ENCODE data around the gene RABGAP1L. TPM values are rescaled to one million over a fixed set of nuclear protein-coding genes. Genes with fewer than 3 reads are reported as not detected.
"Not testable (repeated sequence)": the region's sequence is repeated elsewhere in the genome, so short reads cannot be mapped to it uniquely, and the experiment has no call there.

RABGAP1L gene
- total RNA-seq, 1 donor from 2014 or later: 30.3 TPM

DNA sequence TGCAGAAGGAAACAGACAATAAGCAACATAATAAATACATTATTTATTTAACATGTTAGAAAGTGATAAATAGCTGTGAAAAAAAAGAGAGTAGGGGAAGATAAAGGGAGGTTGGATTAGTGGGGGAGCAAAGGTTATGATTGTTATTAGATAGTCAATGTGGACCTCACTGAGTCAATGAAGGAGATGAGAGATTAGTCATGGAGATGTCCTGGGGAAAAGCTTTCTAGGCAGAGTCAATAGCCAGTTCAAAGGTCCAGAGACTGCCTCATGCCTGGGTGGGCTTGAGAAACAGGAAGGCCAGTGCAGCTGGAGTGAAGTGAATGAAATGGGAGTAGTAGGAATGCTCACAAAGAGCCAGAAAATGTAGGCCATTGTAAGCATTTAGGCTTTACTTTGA is 653.3 kb downstream of the RABGAP1L start:
- H3K9me3 ChIP-seq (ENCODE audit: control insufficient read depth in 3 of 3, low read length in 3 of 3): no peaks in the 10 kb centered on the region
- no peaks in the 10 kb centered on the region for H3K27me3 ChIP-seq (ENCODE audit: control insufficient read depth in 3 of 3, insufficient read depth in 3 of 3, low read length in 3 of 3)
- H3K27ac ChIP-seq (ENCODE audit: low read depth, low read length): no peak overlapping the region
- no peaks in the 10 kb centered on the region for H3K36me3 ChIP-seq (ENCODE audit: control insufficient read depth in 3 of 3, insufficient read depth in 3 of 3, low read length in 3 of 3)
- no peak overlapping the region for H3K9ac ChIP-seq (ENCODE audit: low read depth in 1 of 3, low read length in 3 of 3)
- no peak overlapping the region for H3K4me3 ChIP-seq (ENCODE audit: low read length in 3 of 3)
- H3K4me1 ChIP-seq (ENCODE audit: control insufficient read depth in 3 of 3, insufficient read depth in 3 of 3, low read length in 3 of 3): no peaks in the 10 kb centered on the region

DNA sequence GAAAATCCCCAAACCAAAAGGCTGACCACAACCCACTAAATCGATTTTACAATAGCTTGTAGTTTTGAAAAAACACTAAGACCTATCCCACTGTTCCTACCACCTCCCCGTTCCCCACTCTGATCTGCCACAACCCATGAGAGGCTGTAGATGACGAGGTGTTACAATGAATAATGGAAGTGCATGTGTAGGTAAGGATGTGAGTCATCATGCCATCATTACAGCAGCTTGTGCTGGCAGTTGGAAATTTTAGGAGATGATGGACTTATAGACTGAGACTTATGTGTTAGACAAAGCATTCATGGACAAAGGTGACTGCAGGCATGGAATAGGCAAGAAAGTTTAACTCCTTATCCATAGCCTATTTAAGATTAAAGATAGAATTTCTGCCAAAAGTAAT is 655.7 kb downstream of the RABGAP1L start:
- Histone ChIP-seq H3K27me3 (ENCODE audit: control insufficient read depth in 3 of 3, insufficient read depth in 3 of 3, low read length in 3 of 3) (no peaks in the 10 kb centered on the region), H3K4me1 (ENCODE audit: control insufficient read depth in 3 of 3, insufficient read depth in 3 of 3, low read length in 3 of 3) (no peaks in the 10 kb centered on the region), H3K36me3 (ENCODE audit: control insufficient read depth in 3 of 3, insufficient read depth in 3 of 3, low read length in 3 of 3) (no peaks in the 10 kb centered on the region), H3K27ac (ENCODE audit: low read depth, low read length) (no peak overlapping the region), H3K9me3 (ENCODE audit: control insufficient read depth in 3 of 3, low read length in 3 of 3) (no peaks in the 10 kb centered on the region), H3K4me3 (ENCODE audit: low read length in 3 of 3) (no peak overlapping the region), H3K9ac (ENCODE audit: low read depth in 1 of 3, low read length in 3 of 3) (no peak overlapping the region)

DNA sequence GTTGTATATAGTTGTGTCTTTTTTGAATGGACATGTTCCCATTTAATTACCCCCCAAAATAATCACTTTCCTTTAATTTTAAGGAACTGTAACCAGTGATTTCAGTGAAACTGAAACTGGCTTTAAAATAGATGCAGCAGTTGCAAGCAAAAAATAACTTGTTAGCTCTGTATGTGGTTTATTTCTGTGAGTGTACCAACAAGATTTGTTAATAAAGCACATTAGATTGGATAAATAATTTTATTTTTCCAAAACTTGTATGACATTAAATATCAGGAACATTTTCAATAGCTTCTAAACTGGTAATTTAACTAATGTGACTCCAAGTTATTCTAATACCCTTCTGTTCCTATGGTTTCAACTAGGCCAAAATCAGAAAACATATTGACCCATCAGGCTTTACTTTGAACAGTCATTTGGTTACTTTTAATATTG is 656.2 kb downstream of the RABGAP1L start:
- H3K4me3 ChIP-seq (ENCODE audit: low read length in 3 of 3): no peak overlapping the region
- no peaks in the 10 kb centered on the region for H3K36me3 ChIP-seq (ENCODE audit: control insufficient read depth in 3 of 3, insufficient read depth in 3 of 3, low read length in 3 of 3)
- no peak overlapping the region for H3K9ac ChIP-seq (ENCODE audit: low read depth in 1 of 3, low read length in 3 of 3)
- H3K4me1 ChIP-seq (ENCODE audit: control insufficient read depth in 3 of 3, insufficient read depth in 3 of 3, low read length in 3 of 3): no peaks in the 10 kb centered on the region
- H3K9me3 ChIP-seq (ENCODE audit: control insufficient read depth in 3 of 3, low read length in 3 of 3): no peaks in the 10 kb centered on the region
- H3K27me3 ChIP-seq (ENCODE audit: control insufficient read depth in 3 of 3, insufficient read depth in 3 of 3, low read length in 3 of 3): no peaks in the 10 kb centered on the region
- no peak overlapping the region for H3K27ac ChIP-seq (ENCODE audit: low read depth, low read length)

DNA sequence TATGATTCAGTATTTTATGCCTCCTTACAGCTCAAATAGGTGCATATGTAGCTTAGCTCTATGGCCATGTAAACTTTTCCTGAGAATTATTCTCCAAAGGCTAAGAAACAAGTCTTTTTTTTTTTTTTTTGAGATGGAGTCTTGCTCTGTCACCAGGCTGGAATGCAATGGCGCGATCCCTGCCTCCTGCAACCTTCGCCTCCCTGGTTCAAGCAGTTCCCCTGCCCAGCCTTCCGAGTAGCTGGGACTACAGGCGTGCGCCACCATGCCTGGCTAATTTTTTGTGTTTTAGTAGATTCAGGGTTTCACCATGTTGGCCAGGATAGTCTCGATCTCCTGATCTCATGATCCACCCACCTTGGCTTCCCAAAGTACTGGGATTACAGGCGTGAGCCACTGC is 657.3 kb downstream of the RABGAP1L start:
- H3K4me3 ChIP-seq (ENCODE audit: low read length in 3 of 3); H3K9me3 ChIP-seq (ENCODE audit: control insufficient read depth in 3 of 3, low read length in 3 of 3); H3K27me3 ChIP-seq (ENCODE audit: control insufficient read depth in 3 of 3, insufficient read depth in 3 of 3, low read length in 3 of 3); H3K27ac ChIP-seq (ENCODE audit: low read depth, low read length); H3K36me3 ChIP-seq (ENCODE audit: control insufficient read depth in 3 of 3, insufficient read depth in 3 of 3, low read length in 3 of 3); H3K9ac ChIP-seq (ENCODE audit: low read depth in 1 of 3, low read length in 3 of 3); H3K4me1 ChIP-seq (ENCODE audit: control insufficient read depth in 3 of 3, insufficient read depth in 3 of 3, low read length in 3 of 3): not testable (repeated sequence)

DNA sequence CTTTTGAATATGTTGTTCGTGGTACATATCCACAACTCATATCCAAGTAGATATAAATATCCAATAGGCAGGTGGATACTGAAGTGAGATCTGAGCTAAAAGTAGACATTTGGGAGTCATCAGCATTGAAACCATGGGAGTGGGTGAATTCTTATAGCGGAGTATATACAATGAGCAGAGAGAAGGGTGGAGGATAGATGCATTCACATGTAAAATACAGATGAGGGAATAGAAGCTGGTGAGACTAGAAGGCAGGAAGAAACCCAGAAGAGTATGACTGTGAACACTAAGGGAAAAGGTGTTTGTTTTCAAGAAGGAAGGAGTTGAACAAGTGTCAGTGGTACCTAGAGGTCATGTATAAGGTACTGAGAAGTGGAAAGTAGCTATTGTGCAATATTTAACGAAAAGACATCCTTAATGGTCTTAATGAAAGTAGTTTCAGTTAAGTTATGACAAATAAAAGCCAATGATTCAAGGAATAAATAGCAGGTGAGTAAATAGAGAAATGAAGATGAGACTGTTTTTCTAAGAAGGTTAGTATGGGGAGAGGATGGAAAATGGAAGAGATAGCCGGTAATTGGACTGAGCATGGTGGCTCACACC is 658.8 kb downstream of the RABGAP1L start:
- Histone ChIP-seq H3K27me3 (ENCODE audit: control insufficient read depth in 3 of 3, insufficient read depth in 3 of 3, low read length in 3 of 3) (no peaks in the 10 kb centered on the region), H3K4me1 (ENCODE audit: control insufficient read depth in 3 of 3, insufficient read depth in 3 of 3, low read length in 3 of 3) (no peaks in the 10 kb centered on the region), H3K9me3 (ENCODE audit: control insufficient read depth in 3 of 3, low read length in 3 of 3) (no peaks in the 10 kb centered on the region)

DNA sequence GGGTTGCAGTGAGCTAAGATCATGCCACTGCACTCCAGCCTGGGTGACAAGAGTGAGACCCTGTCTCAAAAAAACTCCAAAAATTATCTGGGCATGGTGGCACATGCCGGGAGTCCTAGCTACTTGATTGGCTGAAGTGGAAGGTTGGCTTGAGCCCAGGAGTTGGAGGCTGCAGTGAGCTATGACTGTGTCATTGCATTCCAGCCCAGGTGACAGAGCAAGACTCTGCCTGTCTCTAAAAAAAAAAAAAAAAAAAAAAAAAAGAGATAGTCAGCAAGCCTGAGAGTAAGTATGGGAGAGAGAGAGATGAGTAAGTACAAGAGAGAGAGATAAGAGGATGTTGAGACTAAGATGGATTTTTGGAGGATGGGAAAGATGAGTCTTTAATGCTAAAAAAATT is 659.6 kb downstream of the RABGAP1L start:
- Histone ChIP-seq H3K27ac (ENCODE audit: low read depth, low read length) (no peak overlapping the region), H3K9me3 (ENCODE audit: control insufficient read depth in 3 of 3, low read length in 3 of 3) (no peaks in the 10 kb centered on the region), H3K36me3 (ENCODE audit: control insufficient read depth in 3 of 3, insufficient read depth in 3 of 3, low read length in 3 of 3) (no peaks in the 10 kb centered on the region), H3K4me3 (ENCODE audit: low read length in 3 of 3) (no peak overlapping the region), H3K27me3 (ENCODE audit: control insufficient read depth in 3 of 3, insufficient read depth in 3 of 3, low read length in 3 of 3) (no peaks in the 10 kb centered on the region), H3K9ac (ENCODE audit: low read depth in 1 of 3, low read length in 3 of 3) (no peak overlapping the region), H3K4me1 (ENCODE audit: control insufficient read depth in 3 of 3, insufficient read depth in 3 of 3, low read length in 3 of 3) (no peaks in the 10 kb centered on the region)

More for the DNA sequence above, 658.8 kb downstream of the RABGAP1L start:
- no peaks in the 10 kb centered on the region for H3K36me3 ChIP-seq (ENCODE audit: control insufficient read depth in 3 of 3, insufficient read depth in 3 of 3, low read length in 3 of 3)
- H3K27ac ChIP-seq (ENCODE audit: low read depth, low read length): no peak overlapping the region
- no peak overlapping the region for H3K4me3 ChIP-seq (ENCODE audit: low read length in 3 of 3)
- H3K9ac ChIP-seq (ENCODE audit: low read depth in 1 of 3, low read length in 3 of 3): no peak overlapping the region

DNA sequence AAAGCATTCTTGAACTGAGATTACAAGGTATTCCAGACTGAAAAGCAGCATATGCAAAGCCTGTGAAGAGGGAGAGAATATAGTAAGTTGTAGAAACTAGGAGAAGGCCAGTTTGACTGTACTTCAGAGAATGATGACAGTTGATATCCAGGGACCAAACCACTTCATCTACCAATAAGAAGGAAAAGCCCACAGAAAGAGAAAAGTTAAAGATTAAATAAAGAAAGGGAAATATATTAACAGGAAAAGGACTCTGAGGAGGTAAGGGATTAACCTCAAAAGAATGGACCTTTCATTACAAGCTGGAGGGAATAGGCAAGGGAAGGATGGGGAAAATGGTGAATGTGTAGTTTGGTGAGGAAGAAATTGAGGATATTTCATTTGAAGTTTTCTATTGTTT is 660.3 kb downstream of the RABGAP1L start:
- H3K9ac ChIP-seq (ENCODE audit: low read depth in 1 of 3, low read length in 3 of 3): no peak overlapping the region
- H3K27ac ChIP-seq (ENCODE audit: low read depth, low read length): no peak overlapping the region

DNA sequence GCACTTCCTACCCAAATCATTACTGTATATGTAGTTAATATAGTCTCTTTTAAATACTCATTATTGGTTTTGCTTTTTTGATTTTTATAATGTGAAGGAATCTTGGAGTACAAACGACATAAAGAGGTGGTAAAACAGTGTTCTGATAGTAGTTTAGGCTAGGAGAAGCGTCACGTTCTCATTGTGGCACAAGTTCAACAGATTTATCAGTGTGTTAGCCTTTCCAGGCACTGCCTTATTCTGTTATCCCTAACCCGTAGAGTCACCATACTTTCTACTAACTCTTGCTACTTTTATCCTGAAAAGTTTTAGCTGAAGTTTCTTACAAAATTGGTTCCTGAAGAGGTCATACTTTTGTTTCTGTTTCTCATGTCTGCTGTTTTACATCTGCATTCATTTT is 665.8 kb downstream of the RABGAP1L start:
- no peak overlapping the region for H3K27ac ChIP-seq (ENCODE audit: low read depth, low read length)
- H3K9ac ChIP-seq (ENCODE audit: low read depth in 1 of 3, low read length in 3 of 3): no peak overlapping the region
- H3K27me3 ChIP-seq (ENCODE audit: control insufficient read depth in 3 of 3, insufficient read depth in 3 of 3, low read length in 3 of 3): no peaks in the 10 kb centered on the region
- H3K4me3 ChIP-seq (ENCODE audit: low read length in 3 of 3): no peak overlapping the region
- H3K4me1 ChIP-seq (ENCODE audit: control insufficient read depth in 3 of 3, insufficient read depth in 3 of 3, low read length in 3 of 3): no peaks in the 10 kb centered on the region
- H3K36me3 ChIP-seq (ENCODE audit: control insufficient read depth in 3 of 3, insufficient read depth in 3 of 3, low read length in 3 of 3): no peaks in the 10 kb centered on the region
- H3K9me3 ChIP-seq (ENCODE audit: control insufficient read depth in 3 of 3, low read length in 3 of 3): no peaks in the 10 kb centered on the region

More for the DNA sequence above, 660.3 kb downstream of the RABGAP1L start:
- Histone ChIP-seq H3K4me3 (ENCODE audit: low read length in 3 of 3) (no peak overlapping the region), H3K9me3 (ENCODE audit: control insufficient read depth in 3 of 3, low read length in 3 of 3) (no peaks in the 10 kb centered on the region), H3K4me1 (ENCODE audit: control insufficient read depth in 3 of 3, insufficient read depth in 3 of 3, low read length in 3 of 3) (no peaks in the 10 kb centered on the region), H3K27me3 (ENCODE audit: control insufficient read depth in 3 of 3, insufficient read depth in 3 of 3, low read length in 3 of 3) (no peaks in the 10 kb centered on the region), H3K36me3 (ENCODE audit: control insufficient read depth in 3 of 3, insufficient read depth in 3 of 3, low read length in 3 of 3) (no peaks in the 10 kb centered on the region)

DNA sequence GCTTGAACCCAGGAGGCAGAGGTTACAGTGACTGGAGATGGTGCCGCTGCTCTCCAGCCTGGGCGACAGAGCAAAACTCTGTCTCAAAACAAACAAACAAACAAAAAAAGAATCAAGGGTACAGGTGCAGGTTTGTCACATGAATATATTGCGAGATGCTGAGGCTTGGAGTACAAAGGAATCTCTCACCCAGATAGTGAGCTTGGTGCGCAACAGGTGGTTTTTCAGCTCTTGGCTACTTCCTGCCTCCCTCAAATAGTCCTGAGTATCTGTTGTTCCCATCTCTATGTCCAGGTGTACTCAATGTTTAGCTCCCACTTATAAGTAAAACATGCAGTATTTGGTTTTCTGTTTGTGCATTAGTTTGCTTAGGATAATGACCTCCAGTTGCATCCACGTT is 666.5 kb downstream of the RABGAP1L start:
- H3K36me3 ChIP-seq (ENCODE audit: control insufficient read depth in 3 of 3, insufficient read depth in 3 of 3, low read length in 3 of 3): no peaks in the 10 kb centered on the region
- H3K9me3 ChIP-seq (ENCODE audit: control insufficient read depth in 3 of 3, low read length in 3 of 3): no peaks in the 10 kb centered on the region

DNA sequence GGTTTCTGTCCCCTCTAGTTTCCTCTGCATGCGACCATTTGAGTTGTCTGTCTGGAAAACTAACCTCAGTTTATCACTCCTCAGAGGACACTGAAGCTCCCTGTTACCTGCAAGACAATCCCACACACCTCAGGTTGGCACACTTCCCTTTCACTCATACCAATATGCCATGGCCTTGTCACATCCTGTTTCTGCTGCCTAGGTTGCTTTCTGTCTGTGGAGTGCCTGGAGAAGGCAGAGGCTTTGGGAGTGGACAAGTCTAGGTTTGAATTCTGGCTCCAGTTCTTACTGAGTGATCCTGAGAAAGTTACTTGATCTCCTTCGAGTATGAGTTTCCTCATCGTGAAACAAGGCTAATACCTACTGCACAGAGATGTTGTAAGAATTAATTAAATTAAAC is 668.9 kb downstream of the RABGAP1L start:
- Histone ChIP-seq H3K4me1 (ENCODE audit: control insufficient read depth in 3 of 3, insufficient read depth in 3 of 3, low read length in 3 of 3) (no peaks in the 10 kb centered on the region), H3K9me3 (ENCODE audit: control insufficient read depth in 3 of 3, low read length in 3 of 3) (no peaks in the 10 kb centered on the region), H3K9ac (ENCODE audit: low read depth in 1 of 3, low read length in 3 of 3) (no peak overlapping the region), H3K27ac (ENCODE audit: low read depth, low read length) (no peak overlapping the region), H3K36me3 (ENCODE audit: control insufficient read depth in 3 of 3, insufficient read depth in 3 of 3, low read length in 3 of 3) (no peaks in the 10 kb centered on the region), H3K27me3 (ENCODE audit: control insufficient read depth in 3 of 3, insufficient read depth in 3 of 3, low read length in 3 of 3) (no peaks in the 10 kb centered on the region), H3K4me3 (ENCODE audit: low read length in 3 of 3) (no peak overlapping the region)

More for the DNA sequence above, 666.5 kb downstream of the RABGAP1L start:
- Histone ChIP-seq H3K27ac (ENCODE audit: low read depth, low read length) (no peak overlapping the region), H3K4me1 (ENCODE audit: control insufficient read depth in 3 of 3, insufficient read depth in 3 of 3, low read length in 3 of 3) (no peaks in the 10 kb centered on the region), H3K9ac (ENCODE audit: low read depth in 1 of 3, low read length in 3 of 3) (no peak overlapping the region), H3K27me3 (ENCODE audit: control insufficient read depth in 3 of 3, insufficient read depth in 3 of 3, low read length in 3 of 3) (no peaks in the 10 kb centered on the region), H3K4me3 (ENCODE audit: low read length in 3 of 3) (no peak overlapping the region)

Measured in skeletal muscle tissue (tissue), 4 donors.